Astrocyte (in vitro differentiated cells and primary cell): ENCODE results near the gene KHDC3L.

Source experiments
- CTCF ChIP-seq: IDR thresholded peaks from 2 replicates; pipeline ENCODE4 v1.5.1; 2011; ENCODE audit warnings: low read depth, mild to moderate bottlenecking, inconsistent platforms, low read length, moderate library complexity; ENCODE audit not compliant: insufficient read depth
- EZH2 ChIP-seq: IDR thresholded peaks from 2 replicates; pipeline ENCODE4 v1.6.1; 2012; ENCODE audit warnings: mild to moderate bottlenecking, low read length, inconsistent platforms; ENCODE audit not compliant: insufficient read depth

GRCh38 chr6:73409395-73409794 lies 46.9 kb downstream of the KHDC3L start:
- TF ChIP-seq CTCF (no peak), EZH2 (no peak)
